Middle frontal gyrus (tissue), 1 donor: Measurements from ENCODE around the gene SOS1.
"Not testable (repeated sequence)": the region's sequence is repeated elsewhere in the genome, so short reads cannot be mapped to it uniquely, and the experiment has no call there.

ENCODE experiments used
- DNase-seq: peaks from one replicate; pipeline ENCODE4 v3.0.0-alpha.2; 2015; ENCODE audit warnings: low spot score; ENCODE audit errors: extremely low spot score

The SOS1 gene

DNA sequence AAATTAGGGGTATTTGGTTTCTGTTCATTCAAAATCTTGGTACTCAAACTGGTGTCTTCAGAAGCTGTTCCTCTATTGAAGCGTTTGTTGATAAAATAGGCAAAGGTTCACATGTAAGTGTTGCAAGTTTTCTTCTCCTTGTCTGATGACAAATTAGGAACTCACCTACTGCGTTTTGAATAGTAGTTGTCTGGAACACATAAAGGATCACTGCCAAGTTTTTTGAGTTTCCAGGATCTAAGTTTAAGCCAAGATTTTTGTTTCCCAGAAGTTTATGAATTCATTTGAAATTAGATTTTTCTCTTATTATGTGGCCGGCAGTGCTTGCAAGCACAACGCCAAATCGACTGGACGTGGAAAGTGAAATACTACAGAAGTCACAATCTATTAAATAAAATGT lies 145.8 kb downstream of the SOS1 start:
- DNase-seq, result no peak

DNA sequence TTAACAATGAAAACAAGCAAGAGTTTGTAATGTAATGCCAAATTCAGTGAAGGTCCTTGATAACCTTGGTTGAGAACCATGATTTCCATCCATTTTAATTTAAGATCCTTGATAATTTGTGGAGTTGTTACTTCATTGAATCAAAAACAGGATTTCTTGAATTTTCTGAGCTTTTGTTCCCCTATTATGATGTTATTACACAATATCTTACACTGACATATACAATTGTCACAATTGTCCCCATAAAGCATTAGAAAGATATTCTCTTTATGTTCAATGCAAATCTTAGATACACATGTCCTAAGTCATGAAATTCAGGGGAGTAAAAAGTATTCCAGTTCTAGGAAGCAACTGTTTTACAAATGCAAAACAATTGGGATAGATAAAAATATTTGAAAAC lies 147.6 kb downstream of the SOS1 start:
- DNase-seq, result no peak

DNA sequence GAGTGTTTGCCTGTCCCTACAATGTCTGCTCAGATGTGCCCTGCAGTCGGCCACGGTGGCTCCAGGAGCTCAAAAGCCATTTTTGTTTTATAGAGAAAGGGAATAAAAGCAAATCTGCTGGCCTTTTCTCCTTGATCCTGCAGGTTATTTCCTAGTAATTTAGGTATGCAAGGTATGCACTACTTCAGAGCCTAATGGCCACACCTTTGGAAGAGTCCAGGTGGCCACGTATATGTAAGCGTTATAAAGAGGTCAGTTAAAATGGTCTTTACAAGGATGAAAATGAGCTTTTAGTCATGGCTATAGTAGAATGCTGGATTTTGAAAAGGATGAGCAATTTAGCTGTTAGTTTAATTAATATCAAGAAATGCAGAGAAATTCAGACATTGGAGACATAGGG lies 149.5 kb downstream of the SOS1 start:
- no peak for DNase-seq

DNA sequence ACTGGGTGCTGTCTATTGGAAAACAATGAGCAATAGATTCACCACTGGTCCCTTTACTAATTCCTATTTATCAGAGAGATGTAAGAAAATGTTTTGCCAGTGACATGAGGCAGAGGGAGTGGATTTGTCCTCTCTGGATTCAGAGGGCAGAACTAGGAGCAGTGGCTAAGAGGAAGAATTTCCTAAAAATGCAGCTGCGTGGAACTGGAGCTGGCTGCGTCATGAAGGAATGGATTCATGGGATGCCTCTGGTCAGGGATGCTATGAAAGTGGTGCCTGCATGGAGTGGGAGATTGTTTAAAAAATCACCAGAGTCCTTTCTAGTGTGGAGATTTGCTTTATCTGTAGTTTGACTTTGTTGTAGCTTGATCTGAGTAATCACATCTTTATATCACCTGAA lies 152.8 kb downstream of the SOS1 start:
- no peak for DNase-seq

DNA sequence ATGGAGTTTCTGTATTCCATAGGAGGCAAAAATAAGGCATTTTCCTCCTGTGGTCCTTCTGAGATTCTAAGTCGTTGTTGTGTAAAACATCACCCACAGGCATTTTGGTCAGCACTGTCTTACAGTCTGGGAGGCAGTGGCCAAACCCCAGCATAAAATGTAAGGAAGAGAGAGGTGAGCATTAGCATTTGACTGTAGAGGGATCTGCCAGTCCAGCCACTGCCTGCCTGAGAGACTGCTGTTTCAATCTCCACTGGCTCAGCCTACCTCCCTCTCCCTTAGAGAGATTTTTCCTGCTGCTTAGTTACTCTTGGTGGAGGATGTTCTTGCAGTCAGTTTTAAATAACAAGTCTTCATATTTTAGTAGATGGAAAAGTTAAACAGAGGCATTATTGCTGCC lies 154.2 kb downstream of the SOS1 start:
- no peak for DNase-seq

DNA sequence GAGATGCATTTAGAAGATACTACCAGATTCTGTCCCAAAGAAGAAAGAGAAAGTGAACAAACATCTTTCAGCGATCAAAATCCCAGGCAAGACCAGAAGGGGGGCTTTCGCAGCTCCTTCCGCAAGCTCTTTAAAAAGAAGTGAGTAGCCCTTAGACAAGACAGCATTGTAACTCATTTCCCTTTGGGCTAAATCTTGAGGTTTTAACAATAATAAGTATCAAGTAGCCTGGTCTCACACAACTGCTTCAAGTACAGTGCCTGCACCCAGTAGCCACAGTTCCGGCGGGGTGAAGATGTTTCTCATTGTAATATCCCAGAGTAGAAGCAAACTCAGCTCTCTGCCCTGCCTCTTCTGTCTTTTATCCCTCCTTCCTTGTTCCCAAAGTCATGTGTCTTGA lies 154.8 kb downstream of the SOS1 start:
- no peak for DNase-seq

DNA sequence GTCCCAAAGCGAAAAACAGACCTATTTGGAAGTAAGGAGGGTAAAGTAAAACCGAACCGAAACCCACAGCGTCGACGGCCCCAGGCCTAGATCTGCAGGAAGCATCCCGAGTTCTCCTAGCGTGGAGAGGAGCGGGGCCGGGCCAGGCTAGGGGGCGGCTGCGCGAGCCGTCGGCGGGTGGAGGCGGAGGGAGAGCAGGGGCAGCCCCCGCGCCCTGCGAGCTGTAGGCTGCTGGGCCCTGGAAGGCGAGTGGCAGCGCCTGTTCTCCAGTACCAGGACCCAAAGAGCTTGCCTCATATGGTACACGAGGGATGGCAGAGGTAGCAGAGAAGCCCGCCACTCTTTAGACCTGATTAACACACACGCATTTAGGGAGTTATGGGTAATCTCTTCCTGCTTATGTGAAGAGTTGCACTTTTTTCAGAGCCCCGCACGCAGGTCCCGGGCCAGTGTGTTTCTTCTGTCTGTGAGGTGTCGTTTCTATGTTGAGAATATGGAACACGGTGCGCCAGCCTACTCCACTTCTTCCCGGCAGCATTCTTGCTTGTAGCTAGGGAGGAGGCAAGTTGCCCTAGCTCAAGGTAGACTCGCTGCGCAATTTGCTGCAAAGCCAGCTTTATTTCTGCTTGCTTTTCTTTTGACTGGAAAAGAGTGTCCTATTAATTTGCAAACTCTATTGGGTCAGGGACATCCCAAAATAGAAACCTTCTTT lies 160.1 kb downstream of the SOS1 start:
- no peak for DNase-seq

DNA sequence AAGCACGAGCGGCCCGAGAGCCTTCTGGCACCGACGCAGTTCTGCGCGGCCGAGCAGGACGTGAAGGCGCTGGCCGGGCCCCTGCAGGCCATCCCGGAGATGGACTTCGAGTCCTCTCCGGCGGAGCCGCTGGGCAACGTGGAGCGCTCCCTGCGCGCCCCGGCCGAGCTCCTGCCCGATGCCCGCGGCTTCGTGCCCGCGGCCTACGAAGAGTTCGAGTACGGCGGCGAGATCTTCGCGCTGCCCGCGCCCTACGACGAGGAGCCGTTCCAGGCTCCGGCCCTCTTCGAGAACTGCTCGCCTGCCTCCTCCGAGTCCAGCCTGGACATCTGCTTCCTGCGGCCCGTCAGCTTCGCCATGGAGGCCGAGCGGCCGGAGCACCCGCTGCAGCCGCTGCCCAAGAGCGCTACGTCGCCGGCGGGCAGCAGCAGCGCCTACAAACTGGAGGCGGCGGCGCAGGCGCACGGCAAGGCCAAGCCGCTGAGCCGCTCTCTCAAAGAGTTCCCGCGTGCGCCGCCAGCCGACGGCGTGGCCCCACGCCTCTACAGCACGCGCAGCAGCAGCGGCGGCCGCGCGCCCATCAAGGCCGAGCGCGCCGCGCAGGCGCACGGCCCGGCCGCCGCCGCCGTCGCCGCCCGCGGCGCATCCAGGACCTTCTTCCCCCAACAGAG lies 160.8 kb downstream of the SOS1 start:
- peak; percentile 31 for DNase-seq

DNA sequence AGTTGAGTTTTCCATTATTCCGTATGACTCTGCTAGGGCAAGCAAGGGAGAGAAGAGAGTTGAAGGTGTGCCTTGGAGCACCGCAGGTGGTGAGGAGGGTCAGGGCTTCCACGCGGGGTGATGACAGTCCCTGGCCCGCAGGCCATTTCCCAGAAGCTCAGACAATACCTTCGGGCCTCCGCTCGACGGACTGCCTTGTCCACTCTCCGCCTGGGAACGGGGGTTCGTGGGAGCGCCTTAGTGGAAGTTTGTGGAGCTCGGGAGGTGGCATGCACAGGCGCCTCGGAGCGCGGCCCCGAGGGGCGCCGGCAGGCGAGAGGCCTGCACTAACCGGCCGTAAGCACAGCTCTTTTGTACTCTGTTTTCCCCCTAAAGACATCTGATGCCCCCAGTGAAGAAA lies 161.4 kb downstream of the SOS1 start:
- DNase-seq, result no peak

DNA sequence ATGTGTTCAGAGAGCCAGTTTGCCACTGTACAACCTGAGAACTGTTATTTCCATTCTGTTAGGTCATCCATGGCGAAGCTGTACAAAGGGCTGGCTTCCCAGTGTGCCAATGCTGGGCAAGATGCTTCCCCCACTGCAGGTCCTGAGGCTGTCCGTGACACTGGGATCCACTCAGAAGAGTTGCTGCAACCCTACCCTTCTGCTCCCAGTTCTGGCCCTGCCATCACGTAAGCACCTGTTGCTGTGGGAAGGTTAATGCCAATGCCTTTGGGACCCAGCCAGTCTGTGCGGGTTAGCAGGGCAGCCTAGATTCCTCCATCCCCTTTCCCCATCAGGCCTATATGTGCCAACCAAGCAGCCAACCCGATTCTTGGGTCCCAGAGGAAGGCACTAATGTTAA lies 162.9 kb downstream of the SOS1 start:
- DNase-seq, result no peak

DNA sequence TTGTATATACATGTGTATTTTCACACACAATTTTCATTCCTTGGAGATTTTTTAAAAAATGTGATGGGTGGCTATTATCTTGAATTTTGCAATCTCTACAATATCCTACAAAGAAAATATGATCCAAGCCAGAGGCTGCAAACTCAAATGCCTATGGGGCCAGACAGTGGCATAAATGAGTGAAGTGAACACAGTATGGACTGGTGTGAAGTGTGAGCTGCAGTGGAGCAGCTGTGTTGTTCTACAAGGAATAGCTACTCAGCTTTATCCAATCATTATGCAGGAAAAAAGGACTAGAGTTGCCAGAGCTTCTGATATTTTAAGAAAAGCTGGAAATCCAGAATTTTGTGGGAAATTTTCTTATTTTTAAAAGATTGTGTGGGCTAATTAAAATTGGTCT lies 169.1 kb downstream of the SOS1 start:
- no peak for DNase-seq

DNA sequence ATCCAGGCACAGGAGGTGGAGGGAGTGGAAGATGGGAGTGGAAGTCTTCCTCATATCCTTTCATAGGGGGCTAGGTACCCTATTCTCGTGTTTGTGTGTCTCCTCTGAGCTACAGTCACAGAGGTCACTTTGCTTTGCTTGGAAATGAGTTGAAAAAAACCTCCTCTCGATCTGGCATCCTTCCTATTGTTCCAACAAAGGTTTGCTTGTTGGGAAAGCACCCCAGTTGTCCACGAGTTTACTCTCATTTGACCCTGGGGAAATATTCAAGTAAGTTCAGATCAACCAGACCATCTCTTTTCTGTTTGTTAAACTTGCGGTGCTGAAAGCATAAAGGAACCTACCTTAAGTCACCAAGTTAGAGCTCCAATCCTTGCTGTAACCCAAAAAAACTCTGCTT lies 171.9 kb downstream of the SOS1 start:
- DNase-seq, result no peak

DNA sequence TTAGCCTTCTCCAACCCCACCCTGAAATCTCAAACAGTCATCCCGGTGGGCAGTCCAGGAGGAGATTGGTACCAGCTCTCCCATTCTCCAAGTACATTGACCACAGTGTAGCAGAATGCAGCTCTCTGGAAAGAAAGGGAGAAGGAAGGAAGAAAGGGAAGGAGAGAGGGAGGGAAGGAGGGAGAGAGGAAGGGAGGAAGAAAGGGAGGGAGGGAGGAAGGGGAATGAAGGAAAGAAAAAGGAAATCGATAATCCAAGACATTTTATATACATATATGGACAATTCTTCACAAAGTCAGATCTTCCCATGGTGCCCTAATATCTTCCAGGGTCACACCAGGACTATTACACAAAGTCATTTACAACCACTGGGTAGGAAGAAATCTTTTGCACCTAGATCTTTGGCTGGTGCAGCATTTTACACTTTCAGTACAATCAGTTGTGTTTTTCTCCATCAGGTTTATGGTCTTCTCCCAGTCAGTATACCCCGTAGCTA lies 172.4 kb downstream of the SOS1 start:
- DNase-seq, result no peak

DNA sequence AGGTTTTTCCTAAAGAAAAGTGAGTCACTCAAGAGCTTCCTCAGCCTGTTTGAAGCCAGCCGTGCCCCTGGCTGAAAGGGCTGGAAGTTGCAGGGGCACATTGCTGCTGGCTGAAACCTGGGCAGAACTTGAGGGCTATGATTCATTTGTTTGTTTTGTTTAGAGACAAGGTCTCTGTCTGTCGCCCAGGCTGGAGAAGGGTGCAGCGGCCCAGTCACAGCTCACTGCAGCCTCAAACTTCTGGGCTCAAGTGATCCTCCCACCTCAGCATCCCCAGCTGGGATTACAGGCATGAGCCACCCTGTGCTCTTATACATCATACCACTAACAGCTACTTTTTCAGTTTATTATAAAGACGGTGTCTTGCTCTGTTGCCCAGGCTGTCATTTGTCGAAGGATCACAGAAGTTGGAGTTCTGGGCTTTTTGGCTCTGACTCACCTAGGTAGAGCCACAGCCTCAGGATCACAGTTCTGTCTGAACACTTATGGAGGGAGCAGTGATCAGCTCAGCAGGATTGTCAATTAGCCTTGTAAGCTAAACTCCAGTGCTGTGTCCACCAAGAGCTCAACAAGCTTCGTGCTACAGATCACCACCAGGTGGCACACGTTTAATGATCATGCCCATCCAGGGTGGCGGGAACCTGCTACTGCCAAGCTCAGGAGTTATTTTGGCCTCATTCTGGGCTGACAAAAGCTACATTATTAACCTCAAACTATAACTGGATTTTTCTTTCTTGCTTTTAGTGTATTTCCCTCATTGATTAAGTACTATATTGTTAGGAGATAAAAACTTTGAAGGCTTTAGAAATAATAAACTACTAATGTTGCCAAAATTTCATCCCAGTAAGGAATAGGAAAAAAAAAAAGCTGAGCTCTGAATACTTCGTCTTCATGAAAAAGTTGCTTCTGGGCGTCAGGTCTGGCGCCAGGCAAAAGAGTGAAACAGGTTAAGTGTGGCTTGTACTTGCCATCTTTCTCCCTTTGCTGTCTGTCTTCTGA lies 173.3 kb downstream of the SOS1 start:
- peak; percentile 34 for DNase-seq

DNA sequence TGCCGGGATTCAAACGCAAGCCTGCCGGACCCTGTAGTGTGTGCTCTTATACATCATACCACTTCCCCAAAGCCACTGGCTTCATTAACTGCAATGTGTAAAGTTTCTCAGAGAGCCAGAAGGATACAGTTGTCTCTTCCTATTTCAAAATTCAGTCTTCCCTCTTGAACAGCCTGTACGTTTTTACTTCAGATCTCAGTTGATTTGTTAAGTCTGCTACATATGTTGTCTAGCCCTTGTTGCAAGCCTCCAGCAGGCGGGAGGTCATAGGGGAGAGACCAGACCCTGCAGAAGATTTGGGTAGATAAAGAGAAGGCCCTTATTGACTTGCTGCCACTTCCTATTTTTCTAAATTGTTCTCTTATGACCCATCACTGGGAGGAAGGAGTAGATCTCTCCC lies 174.9 kb downstream of the SOS1 start:
- DNase-seq, result no peak

DNA sequence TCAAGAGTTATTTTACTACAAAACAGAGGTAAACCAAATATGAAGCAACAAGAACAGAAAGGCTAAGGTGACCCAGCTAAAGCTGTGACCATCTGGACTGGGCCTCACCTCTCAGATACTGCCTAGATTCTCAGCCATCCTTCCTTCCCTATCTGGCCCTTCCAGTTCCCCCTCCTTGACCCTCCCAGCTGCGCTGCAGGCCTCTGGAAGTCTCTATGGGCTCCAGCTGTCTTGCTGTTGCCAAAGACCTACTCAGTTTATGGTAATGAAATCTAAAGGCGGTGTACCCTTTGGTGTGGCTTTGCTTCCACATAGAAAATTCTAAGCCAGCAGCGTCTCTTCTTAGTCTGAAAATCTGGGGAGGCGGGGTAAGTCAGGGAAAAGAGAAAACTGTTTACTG lies 175.5 kb downstream of the SOS1 start:
- DNase-seq, result no peak

DNA sequence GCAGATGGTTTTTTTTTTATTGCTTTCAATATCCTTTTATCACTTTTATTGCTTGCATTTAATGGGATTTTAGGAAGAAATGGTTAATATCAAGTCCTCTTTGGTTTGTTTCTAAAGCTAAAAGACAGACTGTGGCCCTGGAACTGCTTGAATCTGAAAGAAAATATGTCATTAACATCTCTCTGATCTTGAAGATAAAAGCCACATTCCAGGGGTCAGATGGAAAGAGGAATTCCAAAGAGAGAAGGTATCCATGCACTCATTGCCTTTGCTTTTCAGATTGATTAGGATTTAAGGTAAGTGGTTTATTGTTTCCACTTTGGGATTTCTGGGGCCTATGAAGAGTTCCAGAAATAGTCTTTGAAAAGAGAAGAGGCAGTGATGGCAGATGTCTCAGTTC lies 177.1 kb downstream of the SOS1 start:
- no peak for DNase-seq

DNA sequence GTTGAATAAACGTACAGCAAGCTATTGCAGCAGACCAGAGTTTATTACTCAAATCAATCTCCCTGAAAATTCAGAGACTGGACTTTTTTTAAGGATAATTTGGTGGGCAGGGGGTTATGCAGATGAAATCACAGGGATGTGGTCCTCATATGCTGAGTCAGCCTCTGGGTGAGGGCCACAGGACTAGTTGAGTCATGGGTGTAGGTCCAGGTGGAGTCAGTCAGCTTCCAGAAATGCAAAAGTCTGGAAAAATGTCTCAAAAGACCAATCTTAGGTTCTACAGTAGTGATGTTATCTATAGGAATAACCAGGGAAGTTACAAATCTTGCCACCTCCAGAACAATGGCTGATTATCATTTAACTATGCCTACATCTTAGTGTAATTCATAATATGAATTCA lies 180.1 kb downstream of the SOS1 start:
- DNase-seq, result no peak

DNA sequence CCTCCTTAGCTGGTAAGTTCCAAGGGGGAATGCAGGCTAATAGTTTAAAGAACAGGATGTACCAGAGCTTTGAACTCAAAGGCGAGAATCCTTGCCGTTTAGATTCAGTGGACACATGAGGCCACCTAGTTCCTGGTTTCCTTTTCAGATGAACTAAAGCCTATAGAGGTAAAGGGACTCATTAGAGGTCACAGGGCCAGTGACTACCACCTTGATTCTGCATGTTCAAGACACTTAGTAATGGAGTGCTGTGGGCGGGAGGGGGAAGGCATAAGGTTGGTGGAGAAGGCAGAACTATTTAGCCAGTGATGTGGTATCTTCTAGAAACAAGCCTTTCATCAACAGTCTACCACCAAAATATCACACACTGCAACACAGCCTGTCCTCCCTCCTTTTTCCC lies 183.3 kb downstream of the SOS1 start:
- DNase-seq, result no peak

DNA sequence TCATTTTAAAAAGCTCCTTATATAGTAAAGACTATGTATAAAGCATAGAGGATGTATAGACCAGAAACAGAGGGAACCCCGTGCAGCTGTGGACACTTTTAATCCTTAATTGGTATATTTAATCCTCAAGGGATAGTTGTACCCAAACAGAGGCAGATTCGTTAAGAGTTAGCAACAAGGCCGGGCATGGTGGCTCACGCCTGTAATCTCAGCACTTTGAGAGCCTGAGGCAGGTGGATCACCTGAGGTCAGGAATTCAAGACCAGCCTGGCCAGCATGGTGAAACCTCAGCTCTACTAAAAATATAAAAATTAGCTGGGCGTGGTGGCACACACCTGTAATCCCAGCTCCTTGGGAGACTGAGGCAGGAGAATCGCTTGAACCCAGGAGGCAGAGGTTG lies 184.3 kb downstream of the SOS1 start:
- not testable (repeated sequence) for DNase-seq

DNA sequence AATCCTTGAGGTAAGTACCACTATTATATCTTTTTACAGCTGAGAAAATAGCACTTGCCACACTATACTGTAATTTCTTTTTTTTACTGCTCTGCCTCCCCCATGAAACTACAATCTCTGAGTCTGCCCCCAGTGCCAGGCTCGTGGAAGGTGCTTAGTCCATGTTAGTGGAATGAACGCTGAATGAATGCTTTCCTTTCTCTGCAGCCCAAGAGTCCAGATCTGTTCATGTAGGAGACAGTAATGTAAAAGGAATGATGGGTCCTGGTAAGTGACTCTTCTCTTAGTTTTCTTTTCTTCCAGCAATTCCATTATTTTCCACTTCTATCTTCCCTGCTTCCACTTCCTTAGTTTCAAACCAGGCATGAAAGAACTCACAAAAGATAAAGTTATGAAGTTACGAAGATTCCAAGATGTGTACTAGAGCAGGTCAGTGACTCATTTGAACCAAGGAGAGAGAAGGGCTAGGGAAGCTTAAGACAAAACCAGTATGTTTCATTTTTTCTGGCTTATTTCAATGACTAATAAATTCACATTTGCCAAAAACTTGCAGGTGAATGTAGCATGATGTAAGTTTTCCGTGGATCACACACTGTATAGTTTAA lies 185.2 kb downstream of the SOS1 start:
- DNase-seq, result no peak

DNA sequence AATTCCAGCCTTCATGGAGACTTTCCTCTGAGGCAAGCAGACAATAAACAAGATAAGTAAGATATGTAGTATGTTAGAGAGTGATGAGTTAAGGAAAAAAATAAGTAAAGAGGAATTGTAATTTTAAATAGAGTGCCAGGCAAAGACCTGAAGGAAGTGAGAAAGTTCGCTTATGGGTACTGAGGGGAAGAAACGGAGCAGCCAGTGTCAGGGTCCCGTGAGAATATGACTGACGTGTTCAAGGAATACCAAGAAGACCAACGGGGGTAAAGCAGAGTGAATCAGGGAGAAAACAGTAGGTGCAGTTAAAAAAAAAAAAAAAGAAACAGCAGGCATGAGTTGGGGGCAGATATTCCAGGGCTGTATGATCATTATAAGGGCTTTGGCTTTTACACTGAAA lies 186.1 kb downstream of the SOS1 start:
- no peak for DNase-seq
